PC-3 (cell line): ENCODE data around the gene ROMO1. TPM values are rescaled to one million over a fixed set of nuclear protein-coding genes. Genes with fewer than 3 reads are reported as not detected.
A peak's percentile ranks its signal among the peaks of the same experiment; 100 is the strongest.

ENCODE experiments used
- ATAC-seq: fragments of 200-7000 bp; cut with Tn5 transposase; 2 replicates; pipeline ENCODE4 v1.9.1; 2020; ENCODE audit warnings: mild to moderate bottlenecking, moderate library complexity
- BruUV-seq: library from RNA; stranded (reverse); fragments of 400-500 nt; replicated peaks from 2 replicates; lab custom pipeline; 2021; lab: Mats Ljungman, UMichigan
- CTCF ChIA-PET: fragments of 300-600 bp; sonication (Branson Sonifier 250); formaldehyde crosslinking; loops from one replicate; lab custom pipeline; 2022; ENCODE audit warnings: antibody characterized with exemption; lab: Charles Lee
- POLR2A ChIA-PET: fragments of 300-600 bp; sonication (Branson Sonifier 250); formaldehyde crosslinking; loops from one replicate; lab custom pipeline; 2022; ENCODE audit warnings: antibody characterized with exemption; ENCODE audit not compliant: unreplicated experiment; lab: Charles Lee
- DNase-seq: peaks from one replicate; pipeline ENCODE4 v3.0.0-alpha.2; 2015
- H2AFZ ChIP-seq: fragments of 300-600 bp; sonication (generic); 2 replicates; pipeline ENCODE4 v1.6.0; 2016; ENCODE audit warnings: antibody characterized with exemption, low read length
- H3F3A ChIP-seq: fragments of 300-600 bp; sonication (generic); one replicate; pipeline ENCODE4 v1.6.0; 2017; ENCODE audit warnings: antibody characterized with exemption, low read length, control low read depth, mild to moderate bottlenecking; ENCODE audit not compliant: unreplicated experiment
- H3K27ac ChIP-seq: fragments of 300-600 bp; sonication (generic); 2 replicates; pipeline ENCODE4 v1.5.1; 2016; ENCODE audit warnings: mild to moderate bottlenecking, low read length
- H3K27me3 ChIP-seq: fragments of 300-600 bp; sonication (generic); 2 replicates; pipeline ENCODE4 v1.6.1; 2016; ENCODE audit warnings: low read length, mixed read lengths
- H3K36me3 ChIP-seq: fragments of 300-600 bp; sonication (generic); 2 replicates; pipeline ENCODE4 v1.6.1; 2016; ENCODE audit warnings: low read depth, mixed run types, low read length, mixed read lengths
- H3K4me1 ChIP-seq: fragments of 300-600 bp; sonication (generic); 2 replicates; pipeline ENCODE4 v1.5.1; 2016; ENCODE audit warnings: low read length; ENCODE audit not compliant: insufficient read depth
- H3K4me2 ChIP-seq: fragments of 300-600 bp; sonication (generic); 2 replicates; pipeline ENCODE4 v1.6.0; 2016; ENCODE audit warnings: low read length
- H3K4me3 ChIP-seq: fragments of 300-600 bp; sonication (generic); 2 replicates; pipeline ENCODE4 v1.5.1; 2016; ENCODE audit warnings: mild to moderate bottlenecking, low read length, mixed read lengths
- H3K79me2 ChIP-seq: fragments of 300-600 bp; sonication (generic); 2 replicates; pipeline ENCODE4 v1.6.1; 2017; ENCODE audit warnings: low read length, mixed read lengths
- H3K9ac ChIP-seq: fragments of 300-600 bp; sonication (generic); 2 replicates; pipeline ENCODE4 v1.6.0; 2016; ENCODE audit warnings: mild to moderate bottlenecking, low read length
- H3K9me2 ChIP-seq: fragments of 300-600 bp; sonication (generic); replicated peaks from 2 replicates; pipeline ENCODE4 v1.6.1; 2016; ENCODE audit warnings: mixed run types, low read length, mixed read lengths
- H3K9me3 ChIP-seq: fragments of 300-600 bp; sonication (generic); 2 replicates; pipeline ENCODE4 v1.6.1; 2016; ENCODE audit warnings: low read length, mixed read lengths
- H4K20me1 ChIP-seq: fragments of 300-600 bp; sonication (generic); 2 replicates; pipeline ENCODE4 v1.6.1; 2016; ENCODE audit warnings: low read length, mixed read lengths
- EZH2 ChIP-seq: fragments of 300-600 bp; sonication (generic); IDR thresholded peaks from one replicate; pipeline ENCODE4 v1.6.1; 2017; ENCODE audit warnings: antibody characterized with exemption, mild to moderate bottlenecking, low read length; ENCODE audit not compliant: unreplicated experiment
- EZH2phosphoT487 ChIP-seq: fragments of 300-600 bp; sonication (generic); IDR thresholded peaks from 2 replicates; pipeline ENCODE4 v1.6.1; 2018; ENCODE audit warnings: mild to moderate bottlenecking, antibody characterized with exemption, low read length, borderline replicate concordance
- intact Hi-C: fragments of 100-400 bp; cut with micrococcal nuclease; formaldehyde crosslinking; loops from 2 replicates; pipeline ENCODE4 v1.9.0; 2023
- total RNA-seq: library from RNA; depleted of rRNA; stranded (reverse); fragments of >200 nt; gene quantifications from 2 replicates; pipeline ENCODE4 v1.2.3, GENCODE V29; 2014
- TF ChIP-seq, protein P1 (sequence below): fragments of 300-600 bp; sonication (generic); conservative IDR thresholded peaks from 2 replicates; pipeline ENCODE4 v1.5.1; 2017; ENCODE audit warnings: antibody characterized with exemption, low read depth, mild to moderate bottlenecking, low read length

ROMO1 gene
- total RNA-seq, 1 experiment from 2014 or later: 530 TPM

DNA sequence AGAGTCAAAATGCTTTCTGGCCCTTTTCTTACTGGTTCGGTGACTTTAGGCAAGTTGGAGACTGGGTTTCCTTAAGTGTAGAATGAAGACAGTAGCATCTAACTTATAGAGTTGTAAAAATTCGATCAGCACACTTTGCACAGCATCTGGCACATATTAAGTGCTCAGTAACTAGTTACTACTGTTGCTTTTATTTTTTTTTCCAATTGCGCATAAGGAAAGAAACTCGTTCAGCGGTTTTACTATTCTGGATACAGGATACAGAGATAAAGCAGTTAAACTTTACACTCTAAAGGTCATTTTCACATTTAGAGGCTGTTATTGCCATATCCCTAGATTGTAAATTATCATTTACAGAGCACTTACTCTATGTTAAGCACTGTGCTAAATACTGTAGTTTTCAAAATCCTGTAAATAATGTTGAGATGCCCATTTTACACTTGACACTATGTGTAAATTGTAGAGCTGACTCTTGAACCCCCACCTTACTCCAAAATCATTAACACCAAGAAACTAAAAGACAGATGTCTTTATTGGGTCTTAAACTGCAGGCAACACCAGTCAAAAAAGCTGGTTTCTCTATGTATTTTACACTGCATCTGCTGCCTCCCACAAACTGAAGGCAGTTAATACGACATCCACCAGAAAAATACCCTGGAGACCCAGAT, 886 bp downstream of the ROMO1 start:
- ATAC-seq (peak; percentile 1; the same call in 1 of the 2 replicates), DNase-seq (no peak)
- TF ChIP-seq EZH2: no peak
- no peak for TF ChIP-seq EZH2phosphoT487
- TF ChIP-seq, protein P1, sequence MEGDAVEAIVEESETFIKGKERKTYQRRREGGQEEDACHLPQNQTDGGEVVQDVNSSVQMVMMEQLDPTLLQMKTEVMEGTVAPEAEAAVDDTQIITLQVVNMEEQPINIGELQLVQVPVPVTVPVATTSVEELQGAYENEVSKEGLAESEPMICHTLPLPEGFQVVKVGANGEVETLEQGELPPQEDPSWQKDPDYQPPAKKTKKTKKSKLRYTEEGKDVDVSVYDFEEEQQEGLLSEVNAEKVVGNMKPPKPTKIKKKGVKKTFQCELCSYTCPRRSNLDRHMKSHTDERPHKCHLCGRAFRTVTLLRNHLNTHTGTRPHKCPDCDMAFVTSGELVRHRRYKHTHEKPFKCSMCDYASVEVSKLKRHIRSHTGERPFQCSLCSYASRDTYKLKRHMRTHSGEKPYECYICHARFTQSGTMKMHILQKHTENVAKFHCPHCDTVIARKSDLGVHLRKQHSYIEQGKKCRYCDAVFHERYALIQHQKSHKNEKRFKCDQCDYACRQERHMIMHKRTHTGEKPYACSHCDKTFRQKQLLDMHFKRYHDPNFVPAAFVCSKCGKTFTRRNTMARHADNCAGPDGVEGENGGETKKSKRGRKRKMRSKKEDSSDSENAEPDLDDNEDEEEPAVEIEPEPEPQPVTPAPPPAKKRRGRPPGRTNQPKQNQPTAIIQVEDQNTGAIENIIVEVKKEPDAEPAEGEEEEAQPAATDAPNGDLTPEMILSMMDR: no peak
- Histone ChIP-seq H3F3A (peaks cover 24% of the 10 kb centered on the region), H3K27me3 (no peaks in the 10 kb centered on the region), H3K9me2 (no peaks in the 10 kb centered on the region), H3K9me3 (no peaks in the 10 kb centered on the region), H4K20me1 (0 out of 2 replicates have a peak, but pooled peaks cover 16% of the 10 kb centered on the region), H2AFZ (peak overlapping the region; percentile 97), H3K27ac (peak overlapping the region; percentile 72), H3K4me2 (peak overlapping the region; percentile 90), H3K4me1 (peaks cover 20% of the 10 kb centered on the region), H3K79me2 (peaks cover 59% of the 10 kb centered on the region), H3K9ac (peak overlapping the region; percentile 90), H3K4me3 (peak overlapping the region; percentile 79), H3K36me3 (peaks cover 36% of the 10 kb centered on the region)
- ChIA-PET POLR2A (interaction anchor here (0.5 to 0.7 kb wide), 2 partner anchors 18 to 253 kb away, joined by 3 read pairs; no protein-coding TSS in a partner anchor), CTCF (no interaction called here)
- BruUV-seq: no TSS peak
- intact Hi-C loops: loop anchor here (1.0 to 5.0 kb wide), 2 partner anchors 81 to 238 kb away; no protein-coding TSS in a partner anchor

DNA sequence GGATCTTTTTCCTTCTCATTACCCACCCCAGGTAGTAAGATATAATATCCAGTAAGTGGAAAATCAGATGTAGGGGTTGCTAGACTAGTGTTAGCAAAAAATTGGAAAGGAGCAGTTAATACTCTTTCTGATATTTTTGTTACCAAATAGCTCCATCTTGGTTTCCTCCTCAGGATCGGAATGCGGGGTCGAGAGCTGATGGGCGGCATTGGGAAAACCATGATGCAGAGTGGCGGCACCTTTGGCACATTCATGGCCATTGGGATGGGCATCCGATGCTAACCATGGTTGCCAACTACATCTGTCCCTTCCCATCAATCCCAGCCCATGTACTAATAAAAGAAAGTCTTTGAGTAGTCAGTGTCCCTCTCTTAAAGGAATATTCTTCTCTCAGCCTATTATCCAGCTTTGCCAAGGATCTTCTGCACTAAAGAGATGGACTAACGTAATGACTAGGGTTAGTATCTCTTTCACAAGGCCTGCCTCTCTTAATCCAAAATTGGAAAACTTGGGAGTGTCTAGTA, 1.5 kb downstream of the ROMO1 start:
- Histone ChIP-seq H3K9me2 (no peaks in the 10 kb centered on the region), H3K27me3 (no peaks in the 10 kb centered on the region), H3K4me3 (peak overlapping the region; percentile 79), H3F3A (peaks cover 28% of the 10 kb centered on the region), H2AFZ (no peak overlapping the region), H3K9ac (no peak overlapping the region), H3K79me2 (peaks cover 59% of the 10 kb centered on the region), H3K4me2 (peak overlapping the region; percentile 90), H3K36me3 (peaks cover 37% of the 10 kb centered on the region), H3K27ac (no peak overlapping the region), H4K20me1 (0 out of 2 replicates have a peak, but pooled peaks cover 16% of the 10 kb centered on the region), H3K9me3 (no peaks in the 10 kb centered on the region), H3K4me1 (peaks cover 20% of the 10 kb centered on the region)
- peak; percentile 37 for DNase-seq
- ChIA-PET POLR2A (interaction anchor here (0.5 to 0.7 kb wide), 2 partner anchors 18 to 42 kb away, joined by 3 read pairs; no protein-coding TSS in a partner anchor), CTCF (no interaction called here)
- TF ChIP-seq, protein P1: no peak
- TF ChIP-seq EZH2phosphoT487: no peak
- TF ChIP-seq EZH2: no peak
- intact Hi-C loops: no loop called here
- ATAC-seq: no peak
- no TSS peak for BruUV-seq
